ENCODE measurements around the gene TMPRSS2. TPM values are rescaled to one million over a fixed set of nuclear protein-coding genes. Genes with fewer than 3 reads are reported as not detected.

Gene TMPRSS2
- total and polyA plus RNA-seq, 9 of the 15 experiments (the other 6 are each of a cell fraction or from before 2014, with no cell fraction given): 0.20 TPM; not detected in 8

- TF ChIP-seq SOX6 (IDR thresholded peaks at IDR 0.05) (no peak), MCM5 (IDR thresholded peaks at IDR 0.05; ENCODE audit: low read depth) (no peak), KLF1 (tag; IDR thresholded peaks at IDR 0.05) (no peak), E2F5 (CRISPR knock-in tag; IDR thresholded peaks at IDR 0.05) (no peak)
Measured at GRCh38 chr21:41459884-41460534, 47.9 kb downstream of the TMPRSS2 start (continued).

- Histone ChIP-seq H2AFZ (ENCODE audit: low read depth, low read length) (no peak overlapping the region), H3K9me3 (replicated peaks; ENCODE audit: control insufficient read depth, insufficient read depth, low read depth, low read length) (no peaks in the 10 kb centered on the region), H3K9ac (ENCODE audit: insufficient read depth in 1 of 2, low read depth in 2 of 2, low read length in 2 of 2) (no peak overlapping the region), H3K9me1 (ENCODE audit: control insufficient read depth, insufficient read depth, low read length) (no peaks in the 10 kb centered on the region), H4K20me1 (replicated peaks; ENCODE audit: control insufficient read depth, insufficient read depth, low read length) (no peaks in the 10 kb centered on the region), H3K4me1 (replicated peaks in 1 of 2; ENCODE audit: control insufficient read depth in 2 of 2, insufficient read depth in 2 of 2, low read length in 2 of 2) (peaks cover 0 to 3% of the 10 kb centered on the region in 2 experiments; a peak in 1 of 5 replicates), H3K79me2 (ENCODE audit: control insufficient read depth, insufficient read depth, low read length) (no peaks in the 10 kb centered on the region), H3K4me3 (no peak overlapping the region), H3K36me3 (ENCODE audit: control insufficient read depth, insufficient read depth, low read length) (no peaks in the 10 kb centered on the region), H3K27me3 (ENCODE audit: control insufficient read depth in 2 of 2, insufficient read depth in 2 of 2, low read length in 2 of 2) (peaks cover 8 to 23% of the 10 kb centered on the region in 2 experiments; a peak in 3 of 5 replicates), H3K27ac (ENCODE audit: extremely low read depth, low read depth, low read length) (no peak overlapping the region), H3K4me2 (ENCODE audit: insufficient read depth, low read length) (no peak overlapping the region)
- POLR2A ChIA-PET: interaction anchor here (0.7 kb wide), 2 partner anchors 14 to 295 kb away, joined by 3 read pairs; no protein-coding TSS in a partner anchor
- TF ChIP-seq TAF7 (tag; IDR thresholded peaks at IDR 0.05): no peak
- TF ChIP-seq GABPA (tag; conservative IDR thresholded peaks at IDR 0.05; ENCODE audit: low read depth): 0 out of 2 replicates have a peak, but pooled peaks have one; percentile 15
- no TSS peak for BruUV-seq (replicated peaks)
- FAIRE-seq (no peak), ATAC-seq (peak; percentile 29; the same call in 1 of the 3 replicates), DNase-seq (ENCODE audit: extremely low read depth in 1 of 4, low spot score in 3 of 4) (no peak)
- 1% methylated on average over 22 of the region's 22 CpGs for WGBS (ENCODE audit: insufficient coverage, low coverage, missing lambda C conversion rate)
- in situ Hi-C loops (cut with MboI) (no loop called here), intact Hi-C loops (cut with micrococcal nuclease) (loop anchor here (10.0 kb wide), 1 partner anchor 334 kb away; no protein-coding TSS in a partner anchor)
- CTCF ChIA-PET (ENCODE audit: low intra/inter-chr PET ratio): no interaction called here
Measured at GRCh38 chr21:41458559-41458958, 49.4 kb downstream of the TMPRSS2 start.
